Measurements from ENCODE around the gene DCHS2.

Gene DCHS2

GRCh38 chr4:154406018-154406795 lies 85.4 kb downstream of the DCHS2 start:
- DNase-seq (ENCODE audit: low spot score), result peak; percentile 10
- no peak for TF ChIP-seq CTCF (IDR thresholded peaks at IDR 0.05; ENCODE audit: extremely low read depth, insufficient read depth, missing control alignments)
- in situ Hi-C loops (cut with MboI; ENCODE audit: low pct_unique_long_range_greater_than_20kb, low sequenced_read_pairs, unreplicated experiment), result no loop called here

DNA sequence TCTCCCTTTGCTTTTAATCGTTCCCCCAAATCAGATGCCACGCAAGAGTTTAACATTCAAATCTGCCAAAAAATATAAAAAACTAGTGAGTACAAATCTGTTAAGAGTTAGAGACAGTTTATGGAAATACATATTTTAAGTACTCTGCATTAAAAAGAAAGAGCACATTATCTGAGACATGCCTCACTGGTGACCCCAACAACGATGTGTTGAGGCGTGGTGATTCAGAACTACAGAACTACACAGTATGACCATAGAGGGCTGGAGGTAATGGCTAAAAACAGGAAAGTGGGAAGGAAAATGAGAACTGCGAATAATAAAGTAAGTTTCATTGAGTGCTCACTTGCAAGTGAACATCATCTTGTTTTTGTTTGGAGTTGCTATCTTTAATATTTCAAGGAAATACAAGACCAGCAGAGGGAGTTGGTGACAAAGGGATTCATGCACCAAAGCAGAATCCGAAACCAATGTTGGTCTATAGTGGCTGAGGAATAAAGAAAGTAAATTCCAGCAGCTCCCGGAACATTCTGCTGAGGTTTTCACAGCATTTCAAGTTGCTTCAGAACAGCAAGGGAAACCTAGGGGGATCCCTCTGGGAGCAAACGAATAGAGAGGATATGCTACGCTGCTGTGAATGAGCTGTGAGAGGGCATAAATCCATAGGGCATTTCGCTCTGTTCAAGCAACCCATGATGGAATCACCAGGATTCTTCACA lies 92.2 kb downstream of the DCHS2 start:
- no peak for DNase-seq (ENCODE audit: low spot score)
- in situ Hi-C loops (cut with MboI; ENCODE audit: low pct_unique_long_range_greater_than_20kb, low sequenced_read_pairs, unreplicated experiment), result no loop called here
- no peak for TF ChIP-seq CTCF (IDR thresholded peaks at IDR 0.05; ENCODE audit: extremely low read depth, insufficient read depth, missing control alignments)

DNA sequence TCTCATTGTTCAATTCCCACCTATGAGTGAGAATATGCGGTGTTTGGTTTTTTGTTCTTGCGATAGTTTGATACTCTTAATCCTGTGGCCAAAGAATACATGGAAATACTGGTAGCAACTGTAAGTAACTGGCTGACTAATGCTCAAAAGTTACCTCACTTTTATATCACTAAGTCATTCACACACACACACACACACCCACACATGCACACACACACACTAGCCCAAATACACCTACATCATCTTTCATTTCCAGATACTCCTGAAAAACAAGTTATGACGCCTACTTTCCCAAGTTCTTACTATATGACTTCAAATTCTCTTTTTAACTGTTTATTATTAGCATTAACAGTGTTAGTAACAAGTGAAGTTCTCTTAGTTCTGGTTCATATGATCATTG lies 101.3 kb downstream of the DCHS2 start:
- in situ Hi-C loops (cut with MboI; ENCODE audit: low pct_unique_long_range_greater_than_20kb, low sequenced_read_pairs, unreplicated experiment), result no loop called here
- no peak for TF ChIP-seq CTCF (IDR thresholded peaks at IDR 0.05; ENCODE audit: extremely low read depth, insufficient read depth, missing control alignments)
- no peak for DNase-seq (ENCODE audit: low spot score)

DNA sequence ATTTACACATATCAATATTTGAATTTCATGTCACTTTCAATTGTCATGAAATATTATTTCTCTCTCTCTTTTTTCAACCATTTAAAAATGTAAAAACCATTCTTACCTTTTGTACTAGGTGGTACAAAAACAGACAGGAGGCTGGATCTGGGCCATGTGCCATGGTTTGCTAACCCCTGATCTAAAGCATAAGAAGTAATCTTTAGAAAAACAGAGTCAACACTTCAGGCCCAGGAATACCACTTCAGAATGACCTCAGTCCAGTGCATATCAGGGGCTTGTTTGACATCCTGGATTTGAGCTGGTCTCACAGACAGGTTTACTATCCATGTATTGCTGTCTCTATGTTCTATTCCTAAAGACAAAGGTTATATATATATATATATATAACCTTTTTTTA lies 102.5 kb downstream of the DCHS2 start:
- in situ Hi-C loops (cut with MboI; ENCODE audit: low pct_unique_long_range_greater_than_20kb, low sequenced_read_pairs, unreplicated experiment), result no loop called here
- no peak for DNase-seq (ENCODE audit: low spot score)
- no peak for TF ChIP-seq CTCF (IDR thresholded peaks at IDR 0.05; ENCODE audit: extremely low read depth, insufficient read depth, missing control alignments)

DNA sequence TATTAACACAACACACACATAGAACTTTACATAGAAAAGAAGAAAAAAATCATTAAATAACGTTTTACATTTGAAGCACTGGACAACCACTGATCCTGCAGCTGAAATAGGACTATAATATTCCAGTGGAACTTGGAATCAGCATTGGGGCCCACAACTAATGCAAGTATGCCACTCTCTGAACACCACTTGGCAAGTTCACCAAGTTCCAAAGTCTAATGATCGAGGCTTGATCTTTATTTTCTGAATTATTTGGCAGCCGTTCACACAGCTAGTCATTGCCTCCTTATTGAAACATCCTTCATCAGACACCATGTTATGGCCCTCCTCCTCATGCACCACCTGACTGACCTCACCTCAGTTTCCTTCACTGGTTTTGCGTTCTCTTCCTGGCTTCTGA lies 107.6 kb downstream of the DCHS2 start:
- TF ChIP-seq CTCF (IDR thresholded peaks at IDR 0.05; ENCODE audit: extremely low read depth, insufficient read depth, missing control alignments), result no peak
- in situ Hi-C loops (cut with MboI; ENCODE audit: low pct_unique_long_range_greater_than_20kb, low sequenced_read_pairs, unreplicated experiment), result no loop called here
- no peak for DNase-seq (ENCODE audit: low spot score)

DNA sequence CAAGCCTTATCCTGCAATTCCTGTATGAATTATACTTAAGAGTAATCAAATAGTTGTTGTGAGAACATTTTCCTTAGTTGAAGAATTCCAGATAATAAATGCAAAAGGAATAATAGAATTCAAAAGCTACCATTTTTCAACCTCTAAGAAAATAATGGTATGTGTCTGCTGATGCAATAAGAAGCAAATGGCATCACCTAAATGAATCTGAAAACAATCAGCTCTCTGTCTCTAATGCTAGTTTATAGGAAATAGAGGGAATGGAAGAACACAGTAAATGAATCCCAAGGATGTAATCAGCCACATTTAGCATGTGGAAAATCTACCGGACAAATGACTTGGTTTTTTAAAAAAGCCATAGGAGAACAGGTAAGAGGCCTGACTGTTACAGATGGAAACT lies 115.1 kb downstream of the DCHS2 start:
- TF ChIP-seq CTCF (IDR thresholded peaks at IDR 0.05; ENCODE audit: extremely low read depth, insufficient read depth, missing control alignments), result no peak
- no peak for DNase-seq (ENCODE audit: low spot score)
- in situ Hi-C loops (cut with MboI; ENCODE audit: low pct_unique_long_range_greater_than_20kb, low sequenced_read_pairs, unreplicated experiment), result no loop called here
